ENCODE measurements around the gene CDC25B. TPM values are rescaled to one million over a fixed set of nuclear protein-coding genes. Genes with fewer than 3 reads are reported as not detected.

Gene CDC25B
- total and polyA plus RNA-seq, 2 donors from 2014 or later: 24.1 to 40.3 TPM

GRCh38 chr20:3768342-3769130 is 27.6 kb upstream of the CDC25B start:
- peak; percentile 38 for TF ChIP-seq CTCF (IDR thresholded peaks at IDR 0.05; ENCODE audit: borderline replicate concordance, extremely low read depth, insufficient read depth)
- Histone ChIP-seq H3K36me3 (ENCODE audit: control insufficient read depth in 2 of 3, insufficient read depth in 3 of 3, low read length in 3 of 3) (no peaks in the 10 kb centered on the region), H3K4me3 (ENCODE audit: low read length in 3 of 3) (peak overlapping the region; percentile 73 to 88 (median 85)), H3K27ac (ENCODE audit: low read depth in 2 of 2, low read length in 2 of 2) (peak overlapping the region; percentile 87 to 91), H3K27me3 (ENCODE audit: control insufficient read depth, insufficient read depth, low read length) (no peaks in the 10 kb centered on the region), H3K9ac (ENCODE audit: low read length in 3 of 3) (peak overlapping the region in 2 of 3 donors; percentile 81 to 94), H3K4me1 (ENCODE audit: control insufficient read depth in 2 of 3, insufficient read depth in 2 of 3, low read depth in 1 of 3, low read length in 3 of 3) (peaks cover 0 to 14% (median 4%) of the 10 kb centered on the region in 3 donors), H3K9me3 (ENCODE audit: control insufficient read depth in 2 of 3, insufficient read depth in 1 of 3, low read length in 3 of 3) (no peaks in the 10 kb centered on the region)
- intact Hi-C loops (cut with DNase I): no loop called here
- FAIRE-seq: no peak
- peak; percentile 83 to 92 (median 90) for DNase-seq

GRCh38 chr20:3771552-3772058 is 24.5 kb upstream of the CDC25B start:
- no peak overlapping the region for H3K9ac ChIP-seq (ENCODE audit: low read length in 3 of 3)
- H3K27ac ChIP-seq (ENCODE audit: low read depth in 2 of 2, low read length in 2 of 2): no peak overlapping the region
- DNase-seq (no peak), FAIRE-seq (no peak)
- TF ChIP-seq CTCF (IDR thresholded peaks at IDR 0.05; ENCODE audit: borderline replicate concordance, extremely low read depth, insufficient read depth): no peak
- peaks cover 0 to 11% (median 3%) of the 10 kb centered on the region in 3 donors for H3K4me1 ChIP-seq (ENCODE audit: control insufficient read depth in 2 of 3, insufficient read depth in 2 of 3, low read depth in 1 of 3, low read length in 3 of 3)
- intact Hi-C loops (cut with DNase I): no loop called here
- no peaks in the 10 kb centered on the region for H3K36me3 ChIP-seq (ENCODE audit: control insufficient read depth in 2 of 3, insufficient read depth in 3 of 3, low read length in 3 of 3)
- H3K27me3 ChIP-seq (ENCODE audit: control insufficient read depth, insufficient read depth, low read length): no peaks in the 10 kb centered on the region
- no peak overlapping the region for H3K4me3 ChIP-seq (ENCODE audit: low read length in 3 of 3)
- H3K9me3 ChIP-seq (ENCODE audit: control insufficient read depth in 2 of 3, insufficient read depth in 1 of 3, low read length in 3 of 3): no peaks in the 10 kb centered on the region

- DNase-seq (no peak), FAIRE-seq (no peak)
- Histone ChIP-seq H3K27me3 (ENCODE audit: control insufficient read depth, insufficient read depth, low read length) (no peaks in the 10 kb centered on the region), H3K36me3 (ENCODE audit: control insufficient read depth in 2 of 3, insufficient read depth in 3 of 3, low read length in 3 of 3) (no peaks in the 10 kb centered on the region), H3K9me3 (ENCODE audit: control insufficient read depth in 2 of 3, insufficient read depth in 1 of 3, low read length in 3 of 3) (no peaks in the 10 kb centered on the region), H3K27ac (ENCODE audit: low read depth in 2 of 2, low read length in 2 of 2) (no peak overlapping the region), H3K4me1 (ENCODE audit: control insufficient read depth in 2 of 3, insufficient read depth in 2 of 3, low read depth in 1 of 3, low read length in 3 of 3) (peaks cover 0 to 13% (median 5%) of the 10 kb centered on the region in 3 donors), H3K9ac (ENCODE audit: low read length in 3 of 3) (no peak overlapping the region), H3K4me3 (ENCODE audit: low read length in 3 of 3) (no peak overlapping the region)
- TF ChIP-seq CTCF (IDR thresholded peaks at IDR 0.05; ENCODE audit: borderline replicate concordance, extremely low read depth, insufficient read depth): no peak
- intact Hi-C loops (cut with DNase I): no loop called here
Observed at GRCh38 chr20:3775457-3776108, 20.5 kb upstream of the CDC25B start.

All from kidney (tissue), 14 donors.